ENCODE data around the gene FBXL17. TPM values are rescaled to one million over a fixed set of nuclear protein-coding genes. Genes with fewer than 3 reads are reported as not detected.

The FBXL17 gene
- total and polyA plus RNA-seq, 9 of the 15 experiments (the other 6 are each of a cell fraction or from before 2014, with no cell fraction given), result 0.32 to 5.4 (median 1.8) TPM

DNA sequence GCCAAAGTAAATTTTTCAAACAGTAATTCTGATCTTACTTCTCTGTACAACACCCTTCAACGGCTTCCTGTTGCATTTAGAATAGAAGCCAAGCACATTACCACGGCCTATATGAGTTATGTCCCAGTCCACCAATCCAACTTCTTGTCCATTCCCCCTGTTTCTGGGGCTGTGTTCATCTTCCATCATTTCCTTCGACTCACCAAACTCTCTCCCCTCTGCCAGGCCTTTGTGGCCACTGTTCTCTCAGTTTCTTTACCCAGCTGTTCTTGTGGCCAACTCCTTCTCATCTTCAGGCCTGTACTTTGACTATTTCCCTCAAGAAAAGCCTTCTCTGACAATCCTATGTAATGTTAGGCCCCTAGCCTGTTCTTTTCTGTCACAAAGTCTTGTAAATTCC is 451.8 kb downstream of the FBXL17 start (continued):
- TF ChIP-seq YBX1 (IDR thresholded peaks at IDR 0.05) (no peak), MYBL2 (IDR thresholded peaks at IDR 0.05; ENCODE audit: low read depth) (no peak), MYBL2 (CRISPR knock-in tag; IDR thresholded peaks at IDR 0.05; ENCODE audit: borderline replicate concordance) (no peak), CBX5 (IDR thresholded peaks at IDR 0.05; ENCODE audit: borderline replicate concordance, low read depth) (no peak), KLF10 (CRISPR knock-in tag; IDR thresholded peaks at IDR 0.05) (no peak)
- TF ChIP-seq, protein P1, sequence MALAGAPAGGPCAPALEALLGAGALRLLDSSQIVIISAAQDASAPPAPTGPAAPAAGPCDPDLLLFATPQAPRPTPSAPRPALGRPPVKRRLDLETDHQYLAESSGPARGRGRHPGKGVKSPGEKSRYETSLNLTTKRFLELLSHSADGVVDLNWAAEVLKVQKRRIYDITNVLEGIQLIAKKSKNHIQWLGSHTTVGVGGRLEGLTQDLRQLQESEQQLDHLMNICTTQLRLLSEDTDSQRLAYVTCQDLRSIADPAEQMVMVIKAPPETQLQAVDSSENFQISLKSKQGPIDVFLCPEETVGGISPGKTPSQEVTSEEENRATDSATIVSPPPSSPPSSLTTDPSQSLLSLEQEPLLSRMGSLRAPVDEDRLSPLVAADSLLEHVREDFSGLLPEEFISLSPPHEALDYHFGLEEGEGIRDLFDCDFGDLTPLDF (CRISPR knock-in tag; IDR thresholded peaks at IDR 0.05), result no peak

DNA sequence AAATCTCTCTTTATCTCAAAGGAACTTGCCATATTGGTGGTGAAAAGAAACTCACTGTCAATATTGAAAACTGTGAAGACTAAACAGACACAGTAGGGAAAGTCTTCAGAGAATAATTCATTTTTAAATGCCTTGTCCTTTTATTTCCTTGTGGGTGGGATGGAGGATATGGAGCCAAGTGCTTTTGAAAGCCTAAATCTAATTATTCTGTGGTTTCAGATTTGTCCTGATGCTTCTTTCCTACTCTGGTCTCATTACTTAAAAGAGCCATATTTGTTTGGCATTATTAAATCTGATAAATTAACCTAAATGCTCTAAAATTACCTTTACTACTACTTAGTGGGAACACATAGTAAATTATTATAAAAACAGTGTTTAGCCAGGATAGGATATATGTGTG is 452.8 kb downstream of the FBXL17 start:
- no peak for ATAC-seq
- Histone ChIP-seq H4K20me1 (replicated peaks; ENCODE audit: control insufficient read depth, insufficient read depth, low read length) (no peaks in the 10 kb centered on the region), H3K27ac (ENCODE audit: extremely low read depth, low read depth, low read length) (no peak overlapping the region), H3K4me3 (no peak overlapping the region), H3K9ac (ENCODE audit: insufficient read depth in 1 of 2, low read depth in 2 of 2, low read length in 2 of 2) (no peak overlapping the region), H3K4me2 (ENCODE audit: insufficient read depth, low read length) (no peak overlapping the region), H3K27me3 (ENCODE audit: control insufficient read depth in 2 of 2, insufficient read depth in 2 of 2, low read length in 2 of 2) (no peaks in the 10 kb centered on the region), H3K36me3 (ENCODE audit: control insufficient read depth, insufficient read depth, low read length) (no peaks in the 10 kb centered on the region), H3K79me2 (ENCODE audit: control insufficient read depth, insufficient read depth, low read length) (no peaks in the 10 kb centered on the region), H3K4me1 (replicated peaks in 1 of 2; ENCODE audit: control insufficient read depth in 2 of 2, insufficient read depth in 2 of 2, low read length in 2 of 2) (no peaks in the 10 kb centered on the region), H2AFZ (ENCODE audit: low read depth, low read length) (no peak overlapping the region), H3K9me1 (ENCODE audit: control insufficient read depth, insufficient read depth, low read length) (no peaks in the 10 kb centered on the region), H3K9me3 (replicated peaks; ENCODE audit: control insufficient read depth, insufficient read depth, low read depth, low read length) (no peaks in the 10 kb centered on the region)
- FAIRE-seq, result no peak
- no peak for DNase-seq (ENCODE audit: extremely low read depth in 1 of 4, low spot score in 3 of 4)
- intact Hi-C loops (cut with micrococcal nuclease), result no loop called here
- ChIA-PET POLR2A (no interaction called here), CTCF (ENCODE audit: low intra/inter-chr PET ratio) (no interaction called here)
- BruUV-seq (replicated peaks), result no TSS peak
- in situ Hi-C loops (cut with MboI), result no loop called here
- TF ChIP-seq SP1 (CRISPR knock-in tag; IDR thresholded peaks at IDR 0.05), result no peak
- no peak for TF ChIP-seq E2F3 (CRISPR knock-in tag; IDR thresholded peaks at IDR 0.05)
- no peak for TF ChIP-seq MGA (IDR thresholded peaks at IDR 0.05)
- no peak for TF ChIP-seq NFATC3 (IDR thresholded peaks at IDR 0.05)

Measured in K562 (cell line).